ENCODE data around the gene STAM2. TPM values are rescaled to one million over a fixed set of nuclear protein-coding genes. Genes with fewer than 3 reads are reported as not detected.

STAM2 gene
- total and polyA plus RNA-seq, 2 of the 13 experiments (the other 11 are each of a cell fraction or from before 2014, with no cell fraction given) = 14.7 to 24.1 TPM

DNA sequence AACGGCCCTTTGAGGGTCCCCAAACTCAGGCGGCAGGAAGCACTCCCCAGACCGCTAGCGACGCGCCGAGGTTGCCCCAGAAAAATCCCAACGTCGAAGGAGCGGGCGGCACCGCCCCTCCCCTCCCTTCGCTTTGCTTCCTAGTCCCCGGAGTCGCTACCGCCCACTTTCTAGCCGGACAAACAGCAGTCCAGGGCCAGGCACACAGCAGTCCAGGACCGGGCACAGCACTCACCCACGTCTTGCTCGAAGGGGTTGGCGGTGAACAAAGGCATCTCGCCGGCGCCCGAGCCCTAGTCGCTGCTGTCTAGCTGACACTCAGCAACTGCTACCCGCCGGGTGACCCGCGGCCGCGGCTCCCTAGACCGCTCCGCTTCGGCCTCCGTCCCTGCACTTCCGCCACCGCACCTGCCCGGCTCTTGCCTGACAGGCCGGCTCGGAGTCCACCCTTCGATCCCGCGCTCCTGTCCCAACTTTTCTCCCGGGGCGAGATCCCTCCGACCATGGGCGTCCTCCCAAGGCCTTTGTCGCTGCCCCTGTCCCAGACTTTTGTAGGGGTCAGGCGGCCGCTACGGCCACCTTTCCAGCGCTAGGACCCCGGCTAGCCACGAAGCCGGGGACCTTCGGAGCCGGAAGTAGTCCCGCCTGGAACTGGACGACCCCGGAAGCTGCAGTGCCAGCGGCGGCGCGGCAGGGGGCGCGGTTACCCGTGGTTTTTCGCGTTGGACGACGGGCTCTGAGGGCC lies at the start of gene STAM2 (continued):
- TF ChIP-seq KDM1A (CRISPR knock-in tag; IDR thresholded peaks at IDR 0.05) = no peak
- no peak for TF ChIP-seq HNRNPK (IDR thresholded peaks at IDR 0.05; ENCODE audit: low read depth, low read length, poor library complexity, severe bottlenecking)
- TF ChIP-seq ZNF788 (CRISPR knock-in tag; IDR thresholded peaks at IDR 0.05; ENCODE audit: borderline replicate concordance) = peak; percentile 91; the same call in 1 of the 2 replicates
- TF ChIP-seq, protein P1, sequence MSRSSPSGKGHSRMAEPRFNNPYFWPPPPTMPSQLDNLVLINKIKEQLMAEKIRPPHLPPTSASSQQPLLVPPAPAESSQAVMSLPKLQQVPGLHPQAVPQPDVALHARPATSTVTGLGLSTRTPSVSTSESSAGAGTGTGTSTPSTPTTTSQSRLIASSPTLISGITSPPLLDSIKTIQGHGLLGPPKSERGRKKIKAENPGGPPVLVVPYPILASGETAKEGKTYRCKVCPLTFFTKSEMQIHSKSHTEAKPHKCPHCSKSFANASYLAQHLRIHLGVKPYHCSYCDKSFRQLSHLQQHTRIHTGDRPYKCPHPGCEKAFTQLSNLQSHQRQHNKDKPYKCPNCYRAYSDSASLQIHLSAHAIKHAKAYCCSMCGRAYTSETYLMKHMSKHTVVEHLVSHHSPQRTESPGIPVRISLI (CRISPR knock-in tag; IDR thresholded peaks at IDR 0.05; ENCODE audit: borderline replicate concordance) = peak; percentile 31; the same call in 1 of the 2 replicates
- no peak for TF ChIP-seq FOXA1 (IDR thresholded peaks at IDR 0.05)
- TF ChIP-seq FOXA1 (CRISPR knock-in tag; IDR thresholded peaks at IDR 0.05) = 0 out of 2 replicates have a peak, but pooled peaks have one; percentile 14
- TF ChIP-seq HOXA5 (CRISPR knock-in tag; IDR thresholded peaks at IDR 0.05) = peak; percentile 94
- TF ChIP-seq ZNF234 (CRISPR knock-in tag; conservative IDR thresholded peaks at IDR 0.05) = peak; percentile 88
- TF ChIP-seq MED1 (CRISPR knock-in tag; IDR thresholded peaks at IDR 0.05) = peak; percentile 77; the same call in 1 of the 2 replicates
- TF ChIP-seq ZNF607 (CRISPR knock-in tag; IDR thresholded peaks at IDR 0.05; ENCODE audit: borderline replicate concordance) = peak; percentile 79
- TF ChIP-seq ZNF883 (CRISPR knock-in tag; IDR thresholded peaks at IDR 0.05; ENCODE audit: not compliant biosample characterization) = no peak
- peak; percentile 98 for TF ChIP-seq GATAD1 (CRISPR knock-in tag; IDR thresholded peaks at IDR 0.05)
- no peak for TF ChIP-seq DPF2 (CRISPR knock-in tag; IDR thresholded peaks at IDR 0.05; ENCODE audit: borderline replicate concordance, low read depth)
- 0 out of 2 replicates have a peak, but pooled peaks have one; percentile 57 for TF ChIP-seq FOXM1 (CRISPR knock-in tag; IDR thresholded peaks at IDR 0.05)
- TF ChIP-seq TOE1 (CRISPR knock-in tag; IDR thresholded peaks at IDR 0.05) = peak; percentile 77; the same call in 1 of the 2 replicates
- TF ChIP-seq, protein P2, sequence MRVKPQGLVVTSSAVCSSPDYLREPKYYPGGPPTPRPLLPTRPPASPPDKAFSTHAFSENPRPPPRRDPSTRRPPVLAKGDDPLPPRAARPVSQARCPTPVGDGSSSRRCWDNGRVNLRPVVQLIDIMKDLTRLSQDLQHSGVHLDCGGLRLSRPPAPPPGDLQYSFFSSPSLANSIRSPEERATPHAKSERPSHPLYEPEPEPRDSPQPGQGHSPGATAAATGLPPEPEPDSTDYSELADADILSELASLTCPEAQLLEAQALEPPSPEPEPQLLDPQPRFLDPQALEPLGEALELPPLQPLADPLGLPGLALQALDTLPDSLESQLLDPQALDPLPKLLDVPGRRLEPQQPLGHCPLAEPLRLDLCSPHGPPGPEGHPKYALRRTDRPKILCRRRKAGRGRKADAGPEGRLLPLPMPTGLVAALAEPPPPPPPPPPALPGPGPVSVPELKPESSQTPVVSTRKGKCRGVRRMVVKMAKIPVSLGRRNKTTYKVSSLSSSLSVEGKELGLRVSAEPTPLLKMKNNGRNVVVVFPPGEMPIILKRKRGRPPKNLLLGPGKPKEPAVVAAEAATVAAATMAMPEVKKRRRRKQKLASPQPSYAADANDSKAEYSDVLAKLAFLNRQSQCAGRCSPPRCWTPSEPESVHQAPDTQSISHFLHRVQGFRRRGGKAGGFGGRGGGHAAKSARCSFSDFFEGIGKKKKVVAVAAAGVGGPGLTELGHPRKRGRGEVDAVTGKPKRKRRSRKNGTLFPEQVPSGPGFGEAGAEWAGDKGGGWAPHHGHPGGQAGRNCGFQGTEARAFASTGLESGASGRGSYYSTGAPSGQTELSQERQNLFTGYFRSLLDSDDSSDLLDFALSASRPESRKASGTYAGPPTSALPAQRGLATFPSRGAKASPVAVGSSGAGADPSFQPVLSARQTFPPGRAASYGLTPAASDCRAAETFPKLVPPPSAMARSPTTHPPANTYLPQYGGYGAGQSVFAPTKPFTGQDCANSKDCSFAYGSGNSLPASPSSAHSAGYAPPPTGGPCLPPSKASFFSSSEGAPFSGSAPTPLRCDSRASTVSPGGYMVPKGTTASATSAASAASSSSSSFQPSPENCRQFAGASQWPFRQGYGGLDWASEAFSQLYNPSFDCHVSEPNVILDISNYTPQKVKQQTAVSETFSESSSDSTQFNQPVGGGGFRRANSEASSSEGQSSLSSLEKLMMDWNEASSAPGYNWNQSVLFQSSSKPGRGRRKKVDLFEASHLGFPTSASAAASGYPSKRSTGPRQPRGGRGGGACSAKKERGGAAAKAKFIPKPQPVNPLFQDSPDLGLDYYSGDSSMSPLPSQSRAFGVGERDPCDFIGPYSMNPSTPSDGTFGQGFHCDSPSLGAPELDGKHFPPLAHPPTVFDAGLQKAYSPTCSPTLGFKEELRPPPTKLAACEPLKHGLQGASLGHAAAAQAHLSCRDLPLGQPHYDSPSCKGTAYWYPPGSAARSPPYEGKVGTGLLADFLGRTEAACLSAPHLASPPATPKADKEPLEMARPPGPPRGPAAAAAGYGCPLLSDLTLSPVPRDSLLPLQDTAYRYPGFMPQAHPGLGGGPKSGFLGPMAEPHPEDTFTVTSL (CRISPR knock-in tag; IDR thresholded peaks at IDR 0.05; ENCODE audit: borderline replicate concordance) = peak; percentile 79; the same call in 1 of the 2 replicates
- 0 out of 2 replicates have a peak, but pooled peaks have one; percentile 15 for TF ChIP-seq HHEX (CRISPR knock-in tag; IDR thresholded peaks at IDR 0.05)
- peak; percentile 21; the same call in 1 of the 2 replicates for TF ChIP-seq SNAPC2 (CRISPR knock-in tag; IDR thresholded peaks at IDR 0.05)
- TF ChIP-seq ZNF572 (CRISPR knock-in tag; IDR thresholded peaks at IDR 0.05) = 0 out of 2 replicates have a peak, but pooled peaks have one; percentile 13
- TF ChIP-seq TCF7L2 (IDR thresholded peaks at IDR 0.05; ENCODE audit: low read depth, low read length) = no peak
- peak; percentile 75 for TF ChIP-seq RELA (CRISPR knock-in tag; IDR thresholded peaks at IDR 0.05)
- peak; percentile 55; the same call in 1 of the 2 replicates for TF ChIP-seq ZNF263 (CRISPR knock-in tag; IDR thresholded peaks at IDR 0.05)
- peak; percentile 91 for TF ChIP-seq ZNF124 (CRISPR knock-in tag; IDR thresholded peaks at IDR 0.05)
- no peak for TF ChIP-seq NFRKB (IDR thresholded peaks at IDR 0.05)
- peak; percentile 91; the same call in 1 of the 2 replicates for TF ChIP-seq NAIF1 (CRISPR knock-in tag; IDR thresholded peaks at IDR 0.05; ENCODE audit: borderline replicate concordance)
